ENCODE measurements around the gene POFUT2.

DNA sequence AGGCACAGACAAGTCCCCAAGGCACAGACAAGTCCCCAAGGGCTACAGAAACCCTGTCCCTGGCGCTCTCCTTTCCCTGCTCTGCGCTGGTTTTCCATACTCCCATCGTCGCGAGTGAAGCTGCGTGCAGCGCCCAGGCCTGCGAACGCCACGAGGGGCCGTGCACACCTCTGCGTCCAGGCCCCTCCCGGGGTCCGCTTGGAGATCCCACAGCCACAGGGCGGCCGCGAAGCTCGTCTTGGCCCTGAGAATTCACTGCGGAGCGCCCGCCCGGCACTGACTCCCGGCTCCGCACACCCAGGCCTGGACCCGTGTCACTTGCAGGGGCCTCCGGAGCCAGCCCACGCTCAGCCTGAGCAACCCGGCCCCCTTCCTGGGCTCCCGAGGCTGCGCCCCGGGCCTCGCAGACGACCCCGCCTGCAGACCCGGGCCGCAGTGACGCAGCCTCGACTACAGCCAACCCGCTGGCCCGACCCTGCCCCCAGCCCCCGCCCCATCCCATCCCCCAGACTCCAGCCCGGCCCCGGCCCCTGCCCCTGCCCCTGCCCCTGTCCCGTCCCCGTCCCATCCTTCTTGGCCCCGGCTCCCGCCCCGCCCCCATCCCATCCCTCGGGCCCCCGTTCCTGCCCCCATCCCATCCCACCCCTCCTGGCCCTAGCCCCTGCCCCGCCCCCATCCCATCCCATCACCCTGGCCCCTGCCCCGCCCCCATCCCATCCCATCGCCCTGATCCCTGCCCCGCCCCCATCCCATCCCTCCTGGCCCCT, 841 bp downstream of the POFUT2 start:
- no peak for TF ChIP-seq GLIS3 (CRISPR knock-in tag; IDR thresholded peaks at IDR 0.05)
- TF ChIP-seq RARB (CRISPR knock-in tag; IDR thresholded peaks at IDR 0.05), result no peak
- TF ChIP-seq, protein P1, sequence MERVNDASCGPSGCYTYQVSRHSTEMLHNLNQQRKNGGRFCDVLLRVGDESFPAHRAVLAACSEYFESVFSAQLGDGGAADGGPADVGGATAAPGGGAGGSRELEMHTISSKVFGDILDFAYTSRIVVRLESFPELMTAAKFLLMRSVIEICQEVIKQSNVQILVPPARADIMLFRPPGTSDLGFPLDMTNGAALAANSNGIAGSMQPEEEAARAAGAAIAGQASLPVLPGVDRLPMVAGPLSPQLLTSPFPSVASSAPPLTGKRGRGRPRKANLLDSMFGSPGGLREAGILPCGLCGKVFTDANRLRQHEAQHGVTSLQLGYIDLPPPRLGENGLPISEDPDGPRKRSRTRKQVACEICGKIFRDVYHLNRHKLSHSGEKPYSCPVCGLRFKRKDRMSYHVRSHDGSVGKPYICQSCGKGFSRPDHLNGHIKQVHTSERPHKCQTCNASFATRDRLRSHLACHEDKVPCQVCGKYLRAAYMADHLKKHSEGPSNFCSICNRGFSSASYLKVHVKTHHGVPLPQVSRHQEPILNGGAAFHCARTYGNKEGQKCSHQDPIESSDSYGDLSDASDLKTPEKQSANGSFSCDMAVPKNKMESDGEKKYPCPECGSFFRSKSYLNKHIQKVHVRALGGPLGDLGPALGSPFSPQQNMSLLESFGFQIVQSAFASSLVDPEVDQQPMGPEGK (CRISPR knock-in tag; IDR thresholded peaks at IDR 0.05; ENCODE audit: borderline replicate concordance), result no peak
